ENCODE results near the gene TMEM167A. TPM values are rescaled to one million over a fixed set of nuclear protein-coding genes. Genes with fewer than 3 reads are reported as not detected.

Gene TMEM167A
- total and polyA plus RNA-seq, 2 experiments from 2014 or later, result 179 to 267 TPM

DNA sequence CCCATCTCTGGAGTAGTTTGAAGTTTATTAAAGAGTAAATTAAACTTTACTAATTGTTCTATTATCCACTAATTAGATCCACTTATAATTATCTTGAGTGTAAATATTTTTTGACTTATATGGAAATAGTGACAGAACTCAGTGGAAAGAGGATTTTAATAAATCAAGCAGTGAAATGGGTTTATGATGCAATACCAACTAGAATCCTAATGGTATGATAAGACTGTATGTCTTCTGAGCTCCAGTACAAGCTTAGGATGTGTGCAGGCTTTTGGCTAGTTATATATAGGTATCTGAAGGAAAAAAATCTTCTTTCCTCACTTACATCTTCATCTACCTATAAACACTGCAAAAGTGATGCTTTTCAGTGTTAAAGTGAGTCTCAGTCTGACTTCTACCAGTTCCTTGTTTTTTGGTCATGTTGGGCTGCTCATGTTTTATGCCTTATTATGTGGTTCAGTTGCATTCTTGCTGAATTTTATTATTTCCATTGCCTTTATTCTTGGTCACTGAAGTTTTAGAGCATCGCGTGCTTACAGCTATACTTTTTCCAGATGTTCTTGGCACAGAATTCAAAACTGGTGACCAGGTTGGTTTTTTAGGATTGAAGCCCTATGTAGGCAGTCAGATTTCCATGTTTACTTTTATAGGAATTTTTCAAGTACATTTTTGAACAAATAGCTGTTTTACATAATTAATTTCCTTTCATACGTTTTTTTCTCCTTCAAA, 30.7 kb upstream of the TMEM167A start:
- Histone ChIP-seq H3K36me3 (ENCODE audit: insufficient read depth) (no peaks in the 10 kb centered on the region), H3F3A (replicated peaks; ENCODE audit: low read depth) (no peaks in the 10 kb centered on the region), H3K27me3 (ENCODE audit: insufficient read depth) (no peaks in the 10 kb centered on the region), H2AFZ (no peak overlapping the region), H3K4me1 (ENCODE audit: insufficient read depth) (no peaks in the 10 kb centered on the region), H3K4me2 (no peak overlapping the region), H3K9me2 (ENCODE audit: insufficient read depth) (no peaks in the 10 kb centered on the region), H4K20me1 (replicated peaks; ENCODE audit: insufficient read depth) (no peaks in the 10 kb centered on the region), H3K79me2 (replicated peaks; ENCODE audit: insufficient read depth) (no peaks in the 10 kb centered on the region), H3K27ac (ENCODE audit: low read depth) (no peak overlapping the region), H3K4me3 (no peak overlapping the region)
- Mint-ChIP-seq H3K27me3 (ENCODE audit: insufficient read depth, low read depth, poor library complexity) (no peaks in the 10 kb centered on the region), H3K27ac (no peak overlapping the region), H3K9me3 (peaks cover 9% of the 10 kb centered on the region), H3K4me3 (no peak overlapping the region), H3K4me1 (no peaks in the 10 kb centered on the region), H3K36me3 (ENCODE audit: low read depth) (peaks cover 11% of the 10 kb centered on the region)
- TF ChIP-seq ZNF114 (CRISPR knock-in tag; IDR thresholded peaks at IDR 0.05), result no peak
- no peak for TF ChIP-seq JUNB (IDR thresholded peaks at IDR 0.05; ENCODE audit: unreplicated experiment)
- no peak for TF ChIP-seq CREB1 (CRISPR knock-in tag; IDR thresholded peaks at IDR 0.05; ENCODE audit: low read depth)
- TF ChIP-seq, protein P1, sequence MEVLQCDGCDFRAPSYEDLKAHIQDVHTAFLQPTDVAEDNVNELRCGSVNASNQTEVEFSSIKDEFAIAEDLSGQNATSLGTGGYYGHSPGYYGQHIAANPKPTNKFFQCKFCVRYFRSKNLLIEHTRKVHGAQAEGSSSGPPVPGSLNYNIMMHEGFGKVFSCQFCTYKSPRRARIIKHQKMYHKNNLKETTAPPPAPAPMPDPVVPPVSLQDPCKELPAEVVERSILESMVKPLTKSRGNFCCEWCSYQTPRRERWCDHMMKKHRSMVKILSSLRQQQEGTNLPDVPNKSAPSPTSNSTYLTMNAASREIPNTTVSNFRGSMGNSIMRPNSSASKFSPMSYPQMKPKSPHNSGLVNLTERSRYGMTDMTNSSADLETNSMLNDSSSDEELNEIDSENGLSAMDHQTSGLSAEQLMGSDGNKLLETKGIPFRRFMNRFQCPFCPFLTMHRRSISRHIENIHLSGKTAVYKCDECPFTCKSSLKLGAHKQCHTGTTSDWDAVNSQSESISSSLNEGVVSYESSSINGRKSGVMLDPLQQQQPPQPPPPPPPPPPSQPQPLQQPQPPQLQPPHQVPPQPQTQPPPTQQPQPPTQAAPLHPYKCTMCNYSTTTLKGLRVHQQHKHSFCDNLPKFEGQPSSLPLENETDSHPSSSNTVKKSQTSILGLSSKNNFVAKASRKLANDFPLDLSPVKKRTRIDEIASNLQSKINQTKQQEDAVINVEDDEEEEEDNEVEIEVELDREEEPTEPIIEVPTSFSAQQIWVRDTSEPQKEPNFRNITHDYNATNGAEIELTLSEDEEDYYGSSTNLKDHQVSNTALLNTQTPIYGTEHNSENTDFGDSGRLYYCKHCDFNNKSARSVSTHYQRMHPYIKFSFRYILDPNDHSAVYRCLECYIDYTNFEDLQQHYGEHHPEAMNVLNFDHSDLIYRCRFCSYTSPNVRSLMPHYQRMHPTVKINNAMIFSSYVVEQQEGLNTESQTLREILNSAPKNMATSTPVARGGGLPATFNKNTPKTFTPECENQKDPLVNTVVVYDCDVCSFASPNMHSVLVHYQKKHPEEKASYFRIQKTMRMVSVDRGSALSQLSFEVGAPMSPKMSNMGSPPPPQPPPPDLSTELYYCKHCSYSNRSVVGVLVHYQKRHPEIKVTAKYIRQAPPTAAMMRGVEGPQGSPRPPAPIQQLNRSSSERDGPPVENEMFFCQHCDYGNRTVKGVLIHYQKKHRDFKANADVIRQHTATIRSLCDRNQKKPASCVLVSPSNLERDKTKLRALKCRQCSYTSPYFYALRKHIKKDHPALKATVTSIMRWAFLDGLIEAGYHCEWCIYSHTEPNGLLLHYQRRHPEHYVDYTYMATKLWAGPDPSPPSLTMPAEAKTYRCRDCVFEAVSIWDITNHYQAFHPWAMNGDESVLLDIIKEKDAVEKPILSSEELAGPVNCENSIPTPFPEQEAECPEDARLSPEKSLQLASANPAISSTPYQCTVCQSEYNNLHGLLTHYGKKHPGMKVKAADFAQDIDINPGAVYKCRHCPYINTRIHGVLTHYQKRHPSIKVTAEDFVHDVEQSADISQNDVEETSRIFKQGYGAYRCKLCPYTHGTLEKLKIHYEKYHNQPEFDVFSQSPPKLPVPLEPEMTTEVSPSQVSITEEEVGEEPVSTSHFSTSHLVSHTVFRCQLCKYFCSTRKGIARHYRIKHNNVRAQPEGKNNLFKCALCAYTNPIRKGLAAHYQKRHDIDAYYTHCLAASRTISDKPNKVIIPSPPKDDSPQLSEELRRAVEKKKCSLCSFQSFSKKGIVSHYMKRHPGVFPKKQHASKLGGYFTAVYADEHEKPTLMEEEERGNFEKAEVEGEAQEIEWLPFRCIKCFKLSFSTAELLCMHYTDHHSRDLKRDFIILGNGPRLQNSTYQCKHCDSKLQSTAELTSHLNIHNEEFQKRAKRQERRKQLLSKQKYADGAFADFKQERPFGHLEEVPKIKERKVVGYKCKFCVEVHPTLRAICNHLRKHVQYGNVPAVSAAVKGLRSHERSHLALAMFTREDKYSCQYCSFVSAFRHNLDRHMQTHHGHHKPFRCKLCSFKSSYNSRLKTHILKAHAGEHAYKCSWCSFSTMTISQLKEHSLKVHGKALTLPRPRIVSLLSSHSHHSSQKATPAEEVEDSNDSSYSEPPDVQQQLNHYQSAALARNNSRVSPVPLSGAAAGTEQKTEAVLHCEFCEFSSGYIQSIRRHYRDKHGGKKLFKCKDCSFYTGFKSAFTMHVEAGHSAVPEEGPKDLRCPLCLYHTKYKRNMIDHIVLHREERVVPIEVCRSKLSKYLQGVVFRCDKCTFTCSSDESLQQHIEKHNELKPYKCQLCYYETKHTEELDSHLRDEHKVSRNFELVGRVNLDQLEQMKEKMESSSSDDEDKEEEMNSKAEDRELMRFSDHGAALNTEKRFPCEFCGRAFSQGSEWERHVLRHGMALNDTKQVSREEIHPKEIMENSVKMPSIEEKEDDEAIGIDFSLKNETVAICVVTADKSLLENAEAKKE (CRISPR knock-in tag; IDR thresholded peaks at IDR 0.05), result no peak
- TF ChIP-seq EZH2 (IDR thresholded peaks at IDR 0.05; ENCODE audit: low read depth, unreplicated experiment), result no peak
- TF ChIP-seq NANOG (IDR thresholded peaks at IDR 0.05; ENCODE audit: borderline replicate concordance), result no peak
- no peak for TF ChIP-seq STAT1 (IDR thresholded peaks at IDR 0.05; ENCODE audit: unreplicated experiment)
- TF ChIP-seq CTCF (conservative IDR thresholded peaks at IDR 0.05; ENCODE audit: low read depth in 2 of 2), result no peak
- no peak for TF ChIP-seq EZH2phosphoT487 (IDR thresholded peaks at IDR 0.05; ENCODE audit: unreplicated experiment)
- no peak for TF ChIP-seq POLR2AphosphoS5 (IDR thresholded peaks at IDR 0.05; ENCODE audit: low read depth)
- no peak for ATAC-seq
- no peak for DNase-seq (ENCODE audit: low spot score)

All from GM23338 (cell line).